ENCODE measurements around the gene HACD1. TPM values are rescaled to one million over a fixed set of nuclear protein-coding genes. Genes with fewer than 3 reads are reported as not detected.

Gene HACD1
- total and polyA plus RNA-seq, 2 experiments from 2014 or later: 14.8 to 38.8 TPM

DNA sequence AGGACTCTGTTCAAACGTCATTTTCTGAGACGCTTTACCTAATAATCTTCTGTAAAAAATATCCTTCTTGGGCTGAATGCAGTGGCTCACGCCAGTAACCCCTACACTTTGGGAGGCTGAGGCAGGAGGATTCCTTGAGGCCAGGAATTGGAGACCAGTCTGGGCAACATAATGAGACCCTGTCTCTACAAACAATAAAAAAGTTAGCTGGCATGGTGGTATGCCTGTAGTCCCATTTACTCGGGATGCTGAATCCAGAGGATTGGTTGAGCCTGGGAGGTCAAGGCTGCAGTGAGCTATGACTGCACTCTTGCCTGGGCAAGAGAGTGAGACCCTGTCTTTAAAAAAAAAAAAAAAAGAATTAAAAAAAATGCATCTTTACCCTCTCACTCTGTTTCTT is 31.9 kb upstream of the HACD1 start:
- H2AFZ ChIP-seq: no peak overlapping the region
- no peak overlapping the region for H3K4me3 ChIP-seq
- no peak overlapping the region for H3K27ac ChIP-seq
- H3K9me2 ChIP-seq (replicated peaks; ENCODE audit: insufficient read depth): no peaks in the 10 kb centered on the region
- peaks cover 95% of the 10 kb centered on the region for H3K79me2 ChIP-seq
- H3K27me3 ChIP-seq: no peaks in the 10 kb centered on the region
- H3K4me1 ChIP-seq (ENCODE audit: insufficient read depth): peaks cover 15% of the 10 kb centered on the region
- TF ChIP-seq EZH2 (IDR thresholded peaks at IDR 0.05; ENCODE audit: borderline replicate concordance) (no peak), EZH2phosphoT487 (IDR thresholded peaks at IDR 0.05; ENCODE audit: low read depth, severe bottlenecking, unreplicated experiment) (no peak)
- TF ChIP-seq, protein P1, sequence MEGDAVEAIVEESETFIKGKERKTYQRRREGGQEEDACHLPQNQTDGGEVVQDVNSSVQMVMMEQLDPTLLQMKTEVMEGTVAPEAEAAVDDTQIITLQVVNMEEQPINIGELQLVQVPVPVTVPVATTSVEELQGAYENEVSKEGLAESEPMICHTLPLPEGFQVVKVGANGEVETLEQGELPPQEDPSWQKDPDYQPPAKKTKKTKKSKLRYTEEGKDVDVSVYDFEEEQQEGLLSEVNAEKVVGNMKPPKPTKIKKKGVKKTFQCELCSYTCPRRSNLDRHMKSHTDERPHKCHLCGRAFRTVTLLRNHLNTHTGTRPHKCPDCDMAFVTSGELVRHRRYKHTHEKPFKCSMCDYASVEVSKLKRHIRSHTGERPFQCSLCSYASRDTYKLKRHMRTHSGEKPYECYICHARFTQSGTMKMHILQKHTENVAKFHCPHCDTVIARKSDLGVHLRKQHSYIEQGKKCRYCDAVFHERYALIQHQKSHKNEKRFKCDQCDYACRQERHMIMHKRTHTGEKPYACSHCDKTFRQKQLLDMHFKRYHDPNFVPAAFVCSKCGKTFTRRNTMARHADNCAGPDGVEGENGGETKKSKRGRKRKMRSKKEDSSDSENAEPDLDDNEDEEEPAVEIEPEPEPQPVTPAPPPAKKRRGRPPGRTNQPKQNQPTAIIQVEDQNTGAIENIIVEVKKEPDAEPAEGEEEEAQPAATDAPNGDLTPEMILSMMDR (IDR thresholded peaks at IDR 0.05; ENCODE audit: poor library complexity): no peak
- 92% methylated on average over 4 of the region's 4 CpGs for WGBS (ENCODE audit: low lambda C conversion rate, missing lambda C conversion rate)
- no peaks in the 10 kb centered on the region for H3K36me3 ChIP-seq (replicated peaks; ENCODE audit: insufficient read depth, low read depth)
- H3K9me3 ChIP-seq (ENCODE audit: low read depth): no peaks in the 10 kb centered on the region
- no peak overlapping the region for H3K4me2 ChIP-seq
- no peak for DNase-seq (ENCODE audit: low spot score)
- peaks cover 3% of the 10 kb centered on the region for H4K20me1 ChIP-seq (ENCODE audit: insufficient read depth, poor library complexity, severe bottlenecking)

DNA sequence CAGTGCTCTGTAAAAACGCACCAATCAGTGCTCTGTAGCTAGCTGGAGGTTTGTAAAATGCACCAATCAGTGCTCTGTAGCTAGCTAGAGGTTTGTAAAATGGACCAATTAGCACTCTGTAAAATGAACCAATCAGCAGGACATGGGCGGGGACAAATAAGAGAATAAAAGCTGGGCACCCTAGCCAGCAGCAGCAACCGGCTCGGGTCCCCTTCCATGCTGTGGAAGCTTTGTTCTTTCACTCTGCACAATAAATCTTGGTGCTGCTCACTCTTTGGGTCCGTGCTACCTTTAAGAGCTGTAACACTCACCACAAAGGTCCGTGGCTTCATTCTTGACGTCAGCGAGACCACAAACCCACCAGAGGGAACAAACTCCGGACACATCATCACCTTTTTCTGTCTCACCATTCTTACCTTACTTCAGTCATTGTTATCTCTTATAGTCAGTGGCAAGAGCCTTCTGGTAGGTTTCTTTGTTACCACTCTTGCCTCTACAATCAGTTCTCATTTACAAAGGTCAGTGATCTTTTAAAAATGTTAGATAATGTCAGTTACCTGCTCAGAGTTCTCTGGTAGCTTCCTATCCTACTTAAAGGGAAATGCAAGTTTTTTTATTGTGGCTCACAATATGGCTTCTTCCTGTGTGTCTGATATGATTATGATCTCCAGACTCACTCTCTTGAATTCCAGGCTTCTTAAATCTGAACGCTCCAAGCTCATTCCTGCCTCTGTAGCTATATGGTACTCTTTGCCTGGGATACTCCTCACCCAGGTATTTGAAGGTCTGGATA is 31.3 kb upstream of the HACD1 start:
- peaks cover 89% of the 10 kb centered on the region for H3K79me2 ChIP-seq
- no peaks in the 10 kb centered on the region for H3K9me2 ChIP-seq (replicated peaks; ENCODE audit: insufficient read depth)
- no peak for DNase-seq (ENCODE audit: low spot score)
- H3K9me3 ChIP-seq (ENCODE audit: low read depth): no peaks in the 10 kb centered on the region
- H3K27ac ChIP-seq: no peak overlapping the region
- no peak overlapping the region for H2AFZ ChIP-seq
- no peak for TF ChIP-seq EZH2phosphoT487 (IDR thresholded peaks at IDR 0.05; ENCODE audit: low read depth, severe bottlenecking, unreplicated experiment)
- TF ChIP-seq, protein P1 (IDR thresholded peaks at IDR 0.05; ENCODE audit: poor library complexity): no peak
- no peak for TF ChIP-seq EZH2 (IDR thresholded peaks at IDR 0.05; ENCODE audit: borderline replicate concordance)
- H3K4me3 ChIP-seq: no peak overlapping the region
- H3K4me2 ChIP-seq: no peak overlapping the region
- H3K4me1 ChIP-seq (ENCODE audit: insufficient read depth): peaks cover 15% of the 10 kb centered on the region
- WGBS (ENCODE audit: low lambda C conversion rate, missing lambda C conversion rate): 93% methylated on average over 10 of the region's 10 CpGs
- H4K20me1 ChIP-seq (ENCODE audit: insufficient read depth, poor library complexity, severe bottlenecking): peaks cover 3% of the 10 kb centered on the region
- no peaks in the 10 kb centered on the region for H3K27me3 ChIP-seq
- H3K36me3 ChIP-seq (replicated peaks; ENCODE audit: insufficient read depth, low read depth): no peaks in the 10 kb centered on the region

DNA sequence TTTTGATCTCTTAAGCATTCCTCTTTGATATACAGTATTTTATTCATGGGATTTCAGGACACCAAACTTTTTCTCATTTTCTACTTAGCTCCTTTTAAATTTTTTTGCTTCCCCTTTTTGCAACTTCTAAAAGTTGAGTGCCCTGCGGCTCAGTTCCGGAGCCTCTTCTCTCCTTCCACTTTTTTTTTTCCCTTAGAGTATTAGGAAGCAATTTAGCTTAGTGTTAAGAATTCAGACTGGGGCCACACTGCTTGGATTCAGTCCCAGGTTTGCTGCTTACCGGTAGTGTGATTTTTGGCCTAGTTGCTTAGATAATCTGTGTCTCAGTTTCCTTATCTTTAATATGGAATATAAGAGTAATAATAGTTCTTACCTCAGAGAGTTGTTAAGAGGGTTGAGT is 30.2 kb upstream of the HACD1 start:
- DNase-seq (ENCODE audit: low spot score): no peak
- TF ChIP-seq EZH2 (IDR thresholded peaks at IDR 0.05; ENCODE audit: borderline replicate concordance): no peak
- no peak for TF ChIP-seq EZH2phosphoT487 (IDR thresholded peaks at IDR 0.05; ENCODE audit: low read depth, severe bottlenecking, unreplicated experiment)
- TF ChIP-seq, protein P1 (IDR thresholded peaks at IDR 0.05; ENCODE audit: poor library complexity): no peak
- H4K20me1 ChIP-seq (ENCODE audit: insufficient read depth, poor library complexity, severe bottlenecking): peaks cover 3% of the 10 kb centered on the region
- H3K4me3 ChIP-seq: no peak overlapping the region
- no peaks in the 10 kb centered on the region for H3K9me3 ChIP-seq (ENCODE audit: low read depth)
- H3K27ac ChIP-seq: no peak overlapping the region
- H3K27me3 ChIP-seq: no peaks in the 10 kb centered on the region
- H2AFZ ChIP-seq: no peak overlapping the region
- peaks cover 86% of the 10 kb centered on the region for H3K79me2 ChIP-seq
- WGBS (ENCODE audit: low lambda C conversion rate, missing lambda C conversion rate): 97% methylated on average over 3 of the region's 3 CpGs
- no peaks in the 10 kb centered on the region for H3K36me3 ChIP-seq (replicated peaks; ENCODE audit: insufficient read depth, low read depth)
- H3K9me2 ChIP-seq (replicated peaks; ENCODE audit: insufficient read depth): no peaks in the 10 kb centered on the region
- H3K4me1 ChIP-seq (ENCODE audit: insufficient read depth): peaks cover 18% of the 10 kb centered on the region
- no peak overlapping the region for H3K4me2 ChIP-seq
